ENCODE results near the gene PTPRM. TPM values are rescaled to one million over a fixed set of nuclear protein-coding genes. Genes with fewer than 3 reads are reported as not detected.

Gene PTPRM
- total RNA-seq (2013), result 1.3 TPM
- 1 to 10 TPM in 1 of 3 donors, under 1 TPM in 2; 0.04 to 2.1 (median 0.66) TPM for polyA plus RNA-seq
- polyA minus RNA-seq, result 1.2 and 2.5 TPM in 2 replicates
- total RNA-seq, result 0 to 3.8 (median 1.9) reads per million in 11 experiments

DNA sequence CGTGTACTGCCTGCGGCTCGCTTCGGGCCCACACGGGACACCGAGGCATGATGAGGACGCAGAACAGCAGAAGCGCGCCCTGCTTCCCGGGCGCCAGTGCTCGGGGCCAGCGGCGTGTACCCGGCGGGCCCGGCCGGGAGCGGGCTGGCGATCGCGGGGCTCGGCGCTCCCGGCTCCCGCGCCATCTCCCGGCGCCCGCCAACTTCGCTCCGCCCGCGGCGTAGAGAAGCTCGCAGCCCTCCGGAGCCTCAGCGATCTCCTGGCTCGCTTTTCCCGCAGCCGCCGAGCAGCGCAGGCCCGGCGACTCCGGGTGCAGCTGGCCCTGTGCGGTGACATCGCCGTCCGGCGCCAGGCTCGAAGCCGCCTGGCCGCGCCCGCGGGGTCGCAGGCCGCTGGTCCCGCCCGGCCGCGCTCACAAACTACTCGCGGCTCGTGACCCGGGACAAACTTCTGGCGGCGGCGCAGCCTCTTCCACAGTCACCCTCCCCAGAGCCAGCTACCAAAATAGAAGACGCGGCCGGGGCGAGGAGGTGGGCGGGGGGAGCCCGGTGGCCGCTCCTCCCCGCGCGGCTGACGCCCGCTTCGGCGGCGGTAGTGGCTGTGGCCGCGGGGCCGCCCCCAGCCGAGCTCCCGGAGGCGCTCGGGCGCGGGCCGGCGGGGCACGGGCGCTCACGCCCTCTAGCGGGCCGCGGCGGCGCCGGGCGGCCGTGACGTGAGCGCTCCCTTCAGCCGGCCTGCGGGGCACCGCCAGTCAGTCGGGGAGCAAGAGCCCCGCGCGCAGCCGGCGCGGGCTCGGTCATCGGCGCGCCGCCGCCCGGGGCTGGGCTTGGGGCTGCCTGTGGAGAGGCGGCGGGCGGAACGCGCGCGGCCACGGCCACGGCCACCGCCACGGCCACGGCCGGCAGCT, at the start of gene PTPRM:
Gene PTPRM (plus strand): TSS at position 750 of the 907 bp plus-strand sequence. CDS start 503 bp downstream, outside the sequence.
- Histone ChIP-seq H3K9ac (ENCODE audit: insufficient read depth, low read length, poor library complexity, severe bottlenecking) (peak within 1 kb of the TSS; percentile 76), H3K4me1 (ENCODE audit: control insufficient read depth in 1 of 2, insufficient read depth in 2 of 2, low read length in 2 of 2) (peaks cover 14 to 24% of the 10 kb centered on the region in 2 donors), H4K20me1 (ENCODE audit: insufficient read depth, low read length) (no peaks in the 10 kb centered on the region), H3K79me2 (ENCODE audit: insufficient read depth, low read length) (no peaks in the 10 kb centered on the region), H3K27me3 (ENCODE audit: control insufficient read depth in 2 of 2, insufficient read depth in 2 of 2, low read length in 2 of 2) (peaks cover 41 to 56% of the 10 kb centered on the region in 2 donors), H3K9me3 (replicated peaks in 1 of 2; ENCODE audit: control insufficient read depth in 1 of 2, insufficient read depth in 1 of 2, low read length in 2 of 2) (peaks cover 0 to 5% of the 10 kb centered on the region in 2 donors), H3K36me3 (replicated peaks in 1 of 2; ENCODE audit: control insufficient read depth in 1 of 2, insufficient read depth in 2 of 2, low read length in 2 of 2) (no peaks in the 10 kb centered on the region), H2AFZ (ENCODE audit: insufficient read depth, low read depth, low read length, poor library complexity, severe bottlenecking) (peak within 1 kb of the TSS; percentile 88), H3K4me2 (replicated peaks; ENCODE audit: extremely low read depth, low read length, poor library complexity, severe bottlenecking) (peak within 1 kb of the TSS; percentile 96), H3K4me3 (replicated peaks in 1 of 3; ENCODE audit: low read depth in 2 of 3, low read length in 3 of 3) (peak within 1 kb of the TSS; percentile 53 to 80 (median 78)), H3K27ac (ENCODE audit: low read depth in 1 of 2, low read length in 2 of 2) (no peak within 1 kb of the TSS)
- H3K36me3 Mint-ChIP-seq, result peaks cover 5 to 8% of the 10 kb centered on the region in 2 donors
- peak; percentile 27 to 69 (median 50) for DNase-seq
- H3K4me1 Mint-ChIP-seq, result peaks cover 23% of the 10 kb centered on the region
- WGBS (ENCODE audit: insufficient coverage), result under 1% methylated on average over 137 of the region's 139 CpGs
- TF ChIP-seq, protein P1, sequence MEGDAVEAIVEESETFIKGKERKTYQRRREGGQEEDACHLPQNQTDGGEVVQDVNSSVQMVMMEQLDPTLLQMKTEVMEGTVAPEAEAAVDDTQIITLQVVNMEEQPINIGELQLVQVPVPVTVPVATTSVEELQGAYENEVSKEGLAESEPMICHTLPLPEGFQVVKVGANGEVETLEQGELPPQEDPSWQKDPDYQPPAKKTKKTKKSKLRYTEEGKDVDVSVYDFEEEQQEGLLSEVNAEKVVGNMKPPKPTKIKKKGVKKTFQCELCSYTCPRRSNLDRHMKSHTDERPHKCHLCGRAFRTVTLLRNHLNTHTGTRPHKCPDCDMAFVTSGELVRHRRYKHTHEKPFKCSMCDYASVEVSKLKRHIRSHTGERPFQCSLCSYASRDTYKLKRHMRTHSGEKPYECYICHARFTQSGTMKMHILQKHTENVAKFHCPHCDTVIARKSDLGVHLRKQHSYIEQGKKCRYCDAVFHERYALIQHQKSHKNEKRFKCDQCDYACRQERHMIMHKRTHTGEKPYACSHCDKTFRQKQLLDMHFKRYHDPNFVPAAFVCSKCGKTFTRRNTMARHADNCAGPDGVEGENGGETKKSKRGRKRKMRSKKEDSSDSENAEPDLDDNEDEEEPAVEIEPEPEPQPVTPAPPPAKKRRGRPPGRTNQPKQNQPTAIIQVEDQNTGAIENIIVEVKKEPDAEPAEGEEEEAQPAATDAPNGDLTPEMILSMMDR (IDR thresholded peaks at IDR 0.05), result peak; percentile 35
- peaks cover 44 to 58% (median 44%) of the 10 kb centered on the region in 3 donors for H3K27me3 Mint-ChIP-seq (ENCODE audit: low read depth in 3 of 3)
- intact Hi-C loops (cut with micrococcal nuclease), result no loop called here
- peaks cover 0 to 11% (median 3%) of the 10 kb centered on the region in 7 donors for H3K9me3 Mint-ChIP-seq
- peak within 1 kb of the TSS in 1 of 7 donors; percentile 8 for H3K27ac Mint-ChIP-seq
- peak within 1 kb of the TSS; percentile 78 to 94 for H3K4me3 Mint-ChIP-seq

DNA sequence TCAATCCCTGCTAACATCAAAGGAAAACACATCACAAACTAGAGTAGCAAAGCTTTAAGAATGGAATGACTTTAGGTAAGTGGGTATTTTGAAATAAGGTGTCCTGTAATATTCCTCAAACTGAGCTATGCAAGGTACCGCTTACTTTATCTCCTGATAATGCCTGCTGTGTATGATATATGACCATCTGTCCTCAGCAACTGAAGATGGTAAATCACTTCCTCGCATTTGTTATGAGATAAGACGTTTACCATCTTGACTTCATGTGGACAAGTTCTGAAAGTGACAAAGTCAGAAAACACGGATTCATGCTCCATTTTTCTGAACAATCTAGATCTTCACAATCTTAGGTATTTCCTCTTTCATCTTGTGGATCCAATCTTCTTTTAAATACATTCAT, 49.3 kb upstream of the PTPRM start:
- TF ChIP-seq, protein P1 (IDR thresholded peaks at IDR 0.05), result no peak
- Histone ChIP-seq H4K20me1 (ENCODE audit: insufficient read depth, low read length) (no peaks in the 10 kb centered on the region), H2AFZ (ENCODE audit: insufficient read depth, low read depth, low read length, poor library complexity, severe bottlenecking) (no peak overlapping the region), H3K4me2 (replicated peaks; ENCODE audit: extremely low read depth, low read length, poor library complexity, severe bottlenecking) (no peak overlapping the region), H3K27me3 (ENCODE audit: control insufficient read depth in 2 of 2, insufficient read depth in 2 of 2, low read length in 2 of 2) (no peaks in the 10 kb centered on the region), H3K9ac (ENCODE audit: insufficient read depth, low read length, poor library complexity, severe bottlenecking) (no peak overlapping the region), H3K9me3 (replicated peaks in 1 of 2; ENCODE audit: control insufficient read depth in 1 of 2, insufficient read depth in 1 of 2, low read length in 2 of 2) (no peaks in the 10 kb centered on the region), H3K4me1 (ENCODE audit: control insufficient read depth in 1 of 2, insufficient read depth in 2 of 2, low read length in 2 of 2) (no peaks in the 10 kb centered on the region), H3K79me2 (ENCODE audit: insufficient read depth, low read length) (no peaks in the 10 kb centered on the region), H3K27ac (ENCODE audit: low read depth in 1 of 2, low read length in 2 of 2) (no peak overlapping the region), H3K4me3 (replicated peaks in 1 of 3; ENCODE audit: low read depth in 2 of 3, low read length in 3 of 3) (no peak overlapping the region), H3K36me3 (replicated peaks in 1 of 2; ENCODE audit: control insufficient read depth in 1 of 2, insufficient read depth in 2 of 2, low read length in 2 of 2) (no peaks in the 10 kb centered on the region)
- H3K27ac Mint-ChIP-seq, result no peak overlapping the region
- intact Hi-C loops (cut with micrococcal nuclease), result no loop called here
- peaks cover 0 to 5% (median 0%) of the 10 kb centered on the region in 7 donors for H3K9me3 Mint-ChIP-seq
- H3K4me1 Mint-ChIP-seq, result no peaks in the 10 kb centered on the region
- WGBS (ENCODE audit: insufficient coverage), result 78% methylated on average over 3 of the region's 4 CpGs
- no peaks in the 10 kb centered on the region for H3K27me3 Mint-ChIP-seq (ENCODE audit: low read depth in 3 of 3)
- H3K4me3 Mint-ChIP-seq, result no peak overlapping the region
- H3K36me3 Mint-ChIP-seq, result no peaks in the 10 kb centered on the region
- no peak for DNase-seq
